Keratinocyte (primary cell): ENCODE data around the gene MFN2. TPM values are rescaled to one million over a fixed set of nuclear protein-coding genes. Genes with fewer than 3 reads are reported as not detected.

Experiments used
- DNase-seq: peaks from one replicate; pipeline ENCODE4 v3.0.0-alpha.2; 2011; ENCODE audit warnings: low read depth, missing footprints, low spot score
- FAIRE-seq: peaks from 2 replicates; lab custom pipeline; 2011; peaks lifted over from hg19 to GRCh38; lab: Jason Lieb, UNC
- H2AFZ ChIP-seq: 2 replicates; pipeline ENCODE4 v1.6.0; 2012; ENCODE audit warnings: low read length, control low read depth, inconsistent platforms; ENCODE audit not compliant: control insufficient read depth
- H3K27ac ChIP-seq: 2 replicates; pipeline ENCODE4 v1.5.1; 2011; ENCODE audit warnings: low read length; ENCODE audit not compliant: control insufficient read depth, insufficient read depth
- H3K27me3 ChIP-seq: 3 replicates; pipeline ENCODE4 v1.6.0; 2011; ENCODE audit warnings: low read length; ENCODE audit not compliant: control insufficient read depth, insufficient read depth; ENCODE audit errors: extremely low read depth
- H3K36me3 ChIP-seq, 2 experiments: 2 replicates in 1 of 2; 3 replicates in 1 of 2; pipeline ENCODE4 v1.5.1; 2011; ENCODE audit warnings: low read length in 2 of 2, mild to moderate bottlenecking in 1 of 2; ENCODE audit not compliant: control insufficient read depth in 2 of 2, insufficient read depth in 2 of 2; ENCODE audit errors: extremely low read depth in 1 of 2
- H3K4me1 ChIP-seq: 3 replicates; pipeline ENCODE4 v1.5.1; 2011; ENCODE audit warnings: low read length; ENCODE audit not compliant: control insufficient read depth, insufficient read depth; ENCODE audit errors: extremely low read depth
- H3K4me2 ChIP-seq: 3 replicates; pipeline ENCODE4 v1.6.0; 2011; ENCODE audit warnings: low read depth, low read length; ENCODE audit not compliant: control insufficient read depth, insufficient read depth; ENCODE audit errors: extremely low read depth
- H3K4me3 ChIP-seq, 3 experiments: fragments of 200-600 bp in 1 of 3; sonication (generic) in 1 of 3; 2 replicates in 2 of 3; 3 replicates in 1 of 3; pipeline ENCODE4 v1.5.1; 2011 to 2016; ENCODE audit warnings: low read length in 3 of 3, mild to moderate bottlenecking in 3 of 3, control low read depth in 2 of 3, inconsistent platforms in 1 of 3, low read depth in 1 of 3, mixed read lengths in 1 of 3, mixed run types in 1 of 3, moderate library complexity in 1 of 3; ENCODE audit not compliant: control insufficient read depth in 2 of 3, insufficient read depth in 2 of 3; ENCODE audit errors: extremely low read depth in 1 of 3
- H3K79me2 ChIP-seq: 2 replicates; pipeline ENCODE4 v1.6.0; 2012; ENCODE audit warnings: low read length; ENCODE audit not compliant: control insufficient read depth, insufficient read depth
- H3K9ac ChIP-seq: 3 replicates; pipeline ENCODE4 v1.6.0; 2011; ENCODE audit warnings: low read length; ENCODE audit not compliant: control insufficient read depth, insufficient read depth; ENCODE audit errors: extremely low read depth
- H3K9me1 ChIP-seq: 3 replicates; pipeline ENCODE4 v1.6.0; 2011; ENCODE audit warnings: low read length; ENCODE audit not compliant: control insufficient read depth, insufficient read depth; ENCODE audit errors: extremely low read depth
- H3K9me3 ChIP-seq: 2 replicates; pipeline ENCODE4 v1.5.1; 2012; ENCODE audit warnings: low read depth, low read length; ENCODE audit not compliant: control insufficient read depth
- H4K20me1 ChIP-seq: 3 replicates; pipeline ENCODE4 v1.6.0; 2011; ENCODE audit warnings: low read length; ENCODE audit not compliant: control insufficient read depth, insufficient read depth; ENCODE audit errors: extremely low read depth
- CTCF ChIP-seq, 3 experiments: IDR thresholded peaks in 1 of 3; conservative IDR thresholded peaks in 1 of 3; optimal IDR thresholded peaks in 1 of 3; 2 replicates in 2 of 3; 3 replicates in 1 of 3; pipeline versions ENCODE3 to v1.5.1; 2011; ENCODE audit warnings: low read length in 3 of 3, mild to moderate bottlenecking in 3 of 3, moderate library complexity in 2 of 3, control low read depth in 1 of 3, inconsistent platforms in 1 of 3; ENCODE audit not compliant: insufficient read depth in 2 of 3; ENCODE audit errors: extremely low read depth in 1 of 3
- EZH2 ChIP-seq: IDR thresholded peaks from one replicate; pipeline ENCODE4 v1.6.1; 2012; ENCODE audit warnings: inconsistent platforms, mild to moderate bottlenecking, low read length, moderate library complexity
- dilution Hi-C: fragments of 300-500 bp; cut with MboI; formaldehyde crosslinking; loops from one replicate; pipeline ENCODE4 v1.7.0; 2020; ENCODE audit warnings: low sequenced_read_pairs; ENCODE audit not compliant: extremely low pct_ligation_motif_present
- polyA minus RNA-seq, 3 experiments: library from RNA; depleted of rRNA, polyadenylated mRNA; stranded (reverse); fragments of >200 nt; gene quantifications; 1 replicate in 1 of 3; 2 replicates in 1 of 3; 3 replicates in 1 of 3; pipeline ENCODE4 v1.2.3, GENCODE V29; 2011
- polyA plus RNA-seq, 5 experiments: library from polyadenylated mRNA; depleted of rRNA in 3 of 5; stranded (reverse) in 3 of 5; stranded (forward) in 1 of 5; unstranded in 1 of 5; fragments of >200 nt; gene quantifications; 1 replicate in 1 of 5; 2 replicates in 3 of 5; 3 replicates in 1 of 5; pipeline versions ENCODE4 v1.2.1 to v1.2.3, GENCODE V29; 2011 to 2012; ENCODE audit warnings: missing spikeins in 2 of 5, low read depth in 1 of 5, low replicate concordance in 1 of 5

Gene MFN2
- polyA plus RNA-seq: 85.4 to 102 TPM (median 94.3 TPM) in 3 replicates
- polyA plus RNA-seq (2011; ENCODE audit: low read depth): 44.3 TPM
- 69.6 and 77.6 TPM in 2 replicates for polyA plus RNA-seq (2011; cell fraction: cytosol; rRNA removed)
- polyA plus RNA-seq (2011; cell fraction: nucleus; rRNA removed): 125 and 133 TPM in 2 replicates
- polyA plus RNA-seq (2012; ENCODE audit: low replicate concordance): 60.7 and 121 TPM in 2 replicates
- polyA minus RNA-seq: 118 to 135 TPM (median 122 TPM) in 3 replicates
- 69.6 TPM for polyA minus RNA-seq (2011; cell fraction: cytosol; rRNA and poly(A)+ RNA removed)
- 60.4 and 91.8 TPM in 2 replicates for polyA minus RNA-seq (2011; cell fraction: nucleus; rRNA and poly(A)+ RNA removed)

GRCh38 chr1:11979851-11980675 is at the start of gene MFN2:
MFN2 (plus strand) TSS chr1:11980444; CDS start chr1:11989169, 8,725 bp downstream.
- Histone ChIP-seq H3K9me1 (peaks cover 5% of the 10 kb centered on the region), H3K4me1 (peaks cover 39% of the 10 kb centered on the region), H3K79me2 (peaks cover 38% of the 10 kb centered on the region), H3K27ac (peak within 1 kb of the TSS; percentile 91), H3K4me2 (peak within 1 kb of the TSS; percentile 88), H3K27me3 (no peaks in the 10 kb centered on the region), H3K9ac (peak within 1 kb of the TSS; percentile 96), H3K4me3 (peak within 1 kb of the TSS; percentile 83 to 92 (median 91)), H3K36me3 (peaks cover 18 to 29% of the 10 kb centered on the region in 2 experiments), H3K9me3 (no peaks in the 10 kb centered on the region), H4K20me1 (peaks cover 17% of the 10 kb centered on the region), H2AFZ (peak within 1 kb of the TSS; percentile 83)
- DNase-seq (peak; percentile 72), FAIRE-seq (peak; percentile 82)
- dilution Hi-C loops: no loop called here
- TF ChIP-seq CTCF (optimal IDR thresholded peaks at IDR 0.05 in 1 of 3, IDR thresholded peaks at IDR 0.05 in 1 of 3, conservative IDR thresholded peaks at IDR 0.05 in 1 of 3; ENCODE audit: extremely low read depth in 1 of 3, insufficient read depth in 2 of 3, low read length in 3 of 3): peak in 1 of 3 experiments; percentile 0
- TF ChIP-seq EZH2: no peak

GRCh38 chr1:11930571-11931445 is 49.4 kb upstream of the MFN2 start:
- H3K9me3 ChIP-seq: no peaks in the 10 kb centered on the region
- H3K4me3 ChIP-seq: no peak overlapping the region
- H3K4me2 ChIP-seq: no peak overlapping the region
- FAIRE-seq: no peak
- no peak overlapping the region for H3K9ac ChIP-seq
- no peaks in the 10 kb centered on the region for H4K20me1 ChIP-seq
- dilution Hi-C loops: no loop called here
- peak overlapping the region; percentile 26 for H2AFZ ChIP-seq
- TF ChIP-seq EZH2 (no peak), CTCF (optimal IDR thresholded peaks at IDR 0.05 in 1 of 3, IDR thresholded peaks at IDR 0.05 in 1 of 3, conservative IDR thresholded peaks at IDR 0.05 in 1 of 3; ENCODE audit: extremely low read depth in 1 of 3, insufficient read depth in 2 of 3, low read length in 3 of 3) (no peak)
- H3K36me3 ChIP-seq: no peaks in the 10 kb centered on the region
- peaks cover 26% of the 10 kb centered on the region for H3K4me1 ChIP-seq
- no peak for DNase-seq
- peaks cover 7% of the 10 kb centered on the region for H3K79me2 ChIP-seq
- no peaks in the 10 kb centered on the region for H3K9me1 ChIP-seq
- H3K27ac ChIP-seq: no peak overlapping the region
- no peaks in the 10 kb centered on the region for H3K27me3 ChIP-seq
